PFSK-1 (cell line): ENCODE results near the gene CCDC188.

Experiments
- POLR2AphosphoS5 ChIP-seq: IDR thresholded peaks from 2 replicates; pipeline ENCODE4 v1.6.1; 2012; ENCODE audit warnings: low read depth, mild to moderate bottlenecking, control low read depth, low read length, moderate library complexity
- TF ChIP-seq, protein P1 (sequence below), 2 experiments: IDR thresholded peaks; 2 replicates each; pipeline versions ENCODE4 v1.6.1 to v1.8.0; 2011 to 2012; ENCODE audit warnings: low read depth in 2 of 2, low read length in 2 of 2, control low read depth in 1 of 2, inconsistent platforms in 1 of 2, mild to moderate bottlenecking in 1 of 2, moderate library complexity in 1 of 2; ENCODE audit not compliant: insufficient read depth in 1 of 2

DNA sequence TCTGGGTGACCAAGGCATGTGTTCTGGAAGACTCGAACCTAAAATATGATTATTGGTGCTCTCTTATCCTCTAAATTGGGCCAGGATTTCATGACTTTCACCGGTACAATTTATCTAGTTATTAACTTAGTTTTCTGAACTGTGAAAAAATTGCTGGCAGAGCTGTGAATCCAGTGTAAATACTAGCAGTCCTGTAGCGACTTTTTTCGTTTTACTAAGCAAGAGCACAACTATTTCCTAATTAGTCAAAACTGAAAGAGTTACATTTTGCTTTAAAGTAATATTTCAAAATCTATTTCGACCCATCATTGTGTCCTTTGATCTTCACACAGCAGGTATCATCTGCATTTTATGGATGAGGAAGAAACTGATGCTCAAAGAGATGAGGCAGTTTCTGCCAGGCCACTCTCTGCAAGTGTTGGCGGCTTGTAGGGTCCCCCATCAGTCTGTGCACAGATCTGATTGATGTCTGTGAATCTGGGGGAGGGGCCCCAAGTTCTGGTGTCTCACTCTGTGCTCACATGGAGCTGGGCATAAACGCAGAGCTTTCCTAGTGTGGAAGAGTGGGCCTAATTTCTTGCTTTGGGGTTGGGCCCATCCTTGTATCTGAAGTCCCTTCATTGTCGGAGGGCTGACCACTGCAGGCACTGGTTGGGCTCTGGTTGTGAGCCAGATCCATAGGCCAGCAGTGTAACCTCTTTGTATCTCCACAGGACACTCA lies 32.4 kb downstream of the CCDC188 start:
- TF ChIP-seq POLR2AphosphoS5, result no peak; the same call in 1 of the 2 replicates
- TF ChIP-seq, protein P1, sequence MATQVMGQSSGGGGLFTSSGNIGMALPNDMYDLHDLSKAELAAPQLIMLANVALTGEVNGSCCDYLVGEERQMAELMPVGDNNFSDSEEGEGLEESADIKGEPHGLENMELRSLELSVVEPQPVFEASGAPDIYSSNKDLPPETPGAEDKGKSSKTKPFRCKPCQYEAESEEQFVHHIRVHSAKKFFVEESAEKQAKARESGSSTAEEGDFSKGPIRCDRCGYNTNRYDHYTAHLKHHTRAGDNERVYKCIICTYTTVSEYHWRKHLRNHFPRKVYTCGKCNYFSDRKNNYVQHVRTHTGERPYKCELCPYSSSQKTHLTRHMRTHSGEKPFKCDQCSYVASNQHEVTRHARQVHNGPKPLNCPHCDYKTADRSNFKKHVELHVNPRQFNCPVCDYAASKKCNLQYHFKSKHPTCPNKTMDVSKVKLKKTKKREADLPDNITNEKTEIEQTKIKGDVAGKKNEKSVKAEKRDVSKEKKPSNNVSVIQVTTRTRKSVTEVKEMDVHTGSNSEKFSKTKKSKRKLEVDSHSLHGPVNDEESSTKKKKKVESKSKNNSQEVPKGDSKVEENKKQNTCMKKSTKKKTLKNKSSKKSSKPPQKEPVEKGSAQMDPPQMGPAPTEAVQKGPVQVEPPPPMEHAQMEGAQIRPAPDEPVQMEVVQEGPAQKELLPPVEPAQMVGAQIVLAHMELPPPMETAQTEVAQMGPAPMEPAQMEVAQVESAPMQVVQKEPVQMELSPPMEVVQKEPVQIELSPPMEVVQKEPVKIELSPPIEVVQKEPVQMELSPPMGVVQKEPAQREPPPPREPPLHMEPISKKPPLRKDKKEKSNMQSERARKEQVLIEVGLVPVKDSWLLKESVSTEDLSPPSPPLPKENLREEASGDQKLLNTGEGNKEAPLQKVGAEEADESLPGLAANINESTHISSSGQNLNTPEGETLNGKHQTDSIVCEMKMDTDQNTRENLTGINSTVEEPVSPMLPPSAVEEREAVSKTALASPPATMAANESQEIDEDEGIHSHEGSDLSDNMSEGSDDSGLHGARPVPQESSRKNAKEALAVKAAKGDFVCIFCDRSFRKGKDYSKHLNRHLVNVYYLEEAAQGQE (IDR thresholded peaks at IDR 0.05; ENCODE audit: insufficient read depth in 1 of 2, low read depth in 2 of 2, low read length in 2 of 2), result no peak
